Measurements from ENCODE around the gene GALNT6. TPM values are rescaled to one million over a fixed set of nuclear protein-coding genes. Genes with fewer than 3 reads are reported as not detected.

Gene GALNT6
- total and polyA plus RNA-seq, 2 donors (not counting 1 experiment from before 2014, with no cell fraction given), result 25.2 to 115 TPM

DNA sequence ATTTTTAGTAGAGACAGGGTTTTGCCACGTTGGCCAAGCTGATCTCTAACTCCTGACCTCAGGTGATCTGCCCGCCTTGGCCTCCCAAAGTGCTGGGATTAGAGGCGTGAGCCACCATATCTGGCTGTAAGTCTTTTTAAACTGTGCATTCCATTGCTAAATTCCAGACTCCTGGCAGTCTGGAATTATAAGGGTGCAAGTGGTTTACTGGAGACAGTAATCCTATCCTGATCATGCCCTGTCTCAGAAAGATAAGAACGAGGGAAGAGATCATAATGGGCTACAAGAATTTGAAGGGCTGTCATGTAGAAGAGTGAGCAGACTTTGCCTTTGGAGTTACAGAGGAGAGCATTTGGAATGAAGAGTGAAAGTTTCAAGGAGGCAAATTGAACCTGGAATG is 26.6 kb upstream of the GALNT6 start:
- H4K20me1 ChIP-seq (ENCODE audit: control insufficient read depth, extremely low read depth, insufficient read depth, low read length), result no peaks in the 10 kb centered on the region
- no peak overlapping the region for H3K4me3 ChIP-seq (replicated peaks in 1 of 4; ENCODE audit: control extremely low read depth in 1 of 4, insufficient read depth in 1 of 4, low read depth in 3 of 4, low read length in 4 of 4)
- DNase-seq (ENCODE audit: low read depth in 2 of 2), result no peak
- no peaks in the 10 kb centered on the region for H3K36me3 ChIP-seq (ENCODE audit: control insufficient read depth, insufficient read depth, low read length)
- no peaks in the 10 kb centered on the region for H3K79me2 ChIP-seq (ENCODE audit: control insufficient read depth, insufficient read depth, low read length)
- no peaks in the 10 kb centered on the region for H3K27me3 ChIP-seq (ENCODE audit: control insufficient read depth, insufficient read depth, low read length)
- TF ChIP-seq, protein P1, sequence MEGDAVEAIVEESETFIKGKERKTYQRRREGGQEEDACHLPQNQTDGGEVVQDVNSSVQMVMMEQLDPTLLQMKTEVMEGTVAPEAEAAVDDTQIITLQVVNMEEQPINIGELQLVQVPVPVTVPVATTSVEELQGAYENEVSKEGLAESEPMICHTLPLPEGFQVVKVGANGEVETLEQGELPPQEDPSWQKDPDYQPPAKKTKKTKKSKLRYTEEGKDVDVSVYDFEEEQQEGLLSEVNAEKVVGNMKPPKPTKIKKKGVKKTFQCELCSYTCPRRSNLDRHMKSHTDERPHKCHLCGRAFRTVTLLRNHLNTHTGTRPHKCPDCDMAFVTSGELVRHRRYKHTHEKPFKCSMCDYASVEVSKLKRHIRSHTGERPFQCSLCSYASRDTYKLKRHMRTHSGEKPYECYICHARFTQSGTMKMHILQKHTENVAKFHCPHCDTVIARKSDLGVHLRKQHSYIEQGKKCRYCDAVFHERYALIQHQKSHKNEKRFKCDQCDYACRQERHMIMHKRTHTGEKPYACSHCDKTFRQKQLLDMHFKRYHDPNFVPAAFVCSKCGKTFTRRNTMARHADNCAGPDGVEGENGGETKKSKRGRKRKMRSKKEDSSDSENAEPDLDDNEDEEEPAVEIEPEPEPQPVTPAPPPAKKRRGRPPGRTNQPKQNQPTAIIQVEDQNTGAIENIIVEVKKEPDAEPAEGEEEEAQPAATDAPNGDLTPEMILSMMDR (conservative IDR thresholded peaks at IDR 0.05 in 1 of 2, IDR thresholded peaks at IDR 0.05 in 1 of 2; ENCODE audit: low read depth in 1 of 2, low read length in 2 of 2), result no peak
- no peak for TF ChIP-seq EZH2 (IDR thresholded peaks at IDR 0.05; ENCODE audit: low read length, missing control alignments)
- no peak overlapping the region for H3K9ac ChIP-seq (ENCODE audit: insufficient read depth, low read length)
- no peaks in the 10 kb centered on the region for H3K9me3 ChIP-seq (ENCODE audit: control insufficient read depth, insufficient read depth, low read depth, low read length)
- H3K27ac ChIP-seq (ENCODE audit: insufficient read depth, low read length), result no peak overlapping the region
- H2AFZ ChIP-seq (ENCODE audit: low read length), result no peak overlapping the region
- no peak overlapping the region for H3K4me2 ChIP-seq (ENCODE audit: extremely low read depth, insufficient read depth, low read length)
- H3K4me1 ChIP-seq (ENCODE audit: control insufficient read depth, extremely low read depth, insufficient read depth, low read length), result no peaks in the 10 kb centered on the region

DNA sequence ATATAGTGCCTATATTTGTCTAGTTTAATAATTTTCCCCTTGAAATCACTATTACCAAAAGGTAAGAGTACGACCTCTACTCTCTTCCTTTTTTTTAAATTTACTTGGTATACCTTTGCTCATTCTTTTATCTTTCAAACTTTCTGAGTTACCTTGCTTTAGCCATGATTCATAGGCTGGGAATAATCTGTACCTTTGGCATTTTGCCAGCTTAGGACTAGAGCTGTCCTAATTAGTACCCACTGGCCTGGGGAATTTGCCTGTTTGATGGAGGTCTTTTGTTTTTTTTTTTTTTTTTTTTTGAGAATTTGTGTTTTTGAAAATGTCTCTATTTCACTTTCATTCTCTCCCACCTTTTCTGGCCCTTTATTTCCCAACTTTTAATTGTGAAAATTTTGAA is 24.7 kb upstream of the GALNT6 start:
- no peak overlapping the region for H3K4me3 ChIP-seq (replicated peaks in 1 of 4; ENCODE audit: control extremely low read depth in 1 of 4, insufficient read depth in 1 of 4, low read depth in 3 of 4, low read length in 4 of 4)
- no peak overlapping the region for H3K27ac ChIP-seq (ENCODE audit: insufficient read depth, low read length)
- peak in 1 of 2 donors; percentile 12 for DNase-seq (ENCODE audit: low read depth in 2 of 2)
- H3K9me3 ChIP-seq (ENCODE audit: control insufficient read depth, insufficient read depth, low read depth, low read length), result no peaks in the 10 kb centered on the region
- no peaks in the 10 kb centered on the region for H3K27me3 ChIP-seq (ENCODE audit: control insufficient read depth, insufficient read depth, low read length)
- H4K20me1 ChIP-seq (ENCODE audit: control insufficient read depth, extremely low read depth, insufficient read depth, low read length), result no peaks in the 10 kb centered on the region
- TF ChIP-seq, protein P1 (conservative IDR thresholded peaks at IDR 0.05 in 1 of 2, IDR thresholded peaks at IDR 0.05 in 1 of 2; ENCODE audit: low read depth in 1 of 2, low read length in 2 of 2), result no peak
- no peak for TF ChIP-seq EZH2 (IDR thresholded peaks at IDR 0.05; ENCODE audit: low read length, missing control alignments)
- H3K79me2 ChIP-seq (ENCODE audit: control insufficient read depth, insufficient read depth, low read length), result no peaks in the 10 kb centered on the region
- H3K36me3 ChIP-seq (ENCODE audit: control insufficient read depth, insufficient read depth, low read length), result no peaks in the 10 kb centered on the region
- no peak overlapping the region for H3K4me2 ChIP-seq (ENCODE audit: extremely low read depth, insufficient read depth, low read length)
- H3K4me1 ChIP-seq (ENCODE audit: control insufficient read depth, extremely low read depth, insufficient read depth, low read length), result no peaks in the 10 kb centered on the region
- H3K9ac ChIP-seq (ENCODE audit: insufficient read depth, low read length), result no peak overlapping the region
- no peak overlapping the region for H2AFZ ChIP-seq (ENCODE audit: low read length)

- Histone ChIP-seq H3K9me3 (ENCODE audit: control insufficient read depth, insufficient read depth, low read depth, low read length) (no peaks in the 10 kb centered on the region), H4K20me1 (ENCODE audit: control insufficient read depth, extremely low read depth, insufficient read depth, low read length) (no peaks in the 10 kb centered on the region), H3K4me3 (replicated peaks in 1 of 4; ENCODE audit: control extremely low read depth in 1 of 4, insufficient read depth in 1 of 4, low read depth in 3 of 4, low read length in 4 of 4) (no peak overlapping the region), H3K4me1 (ENCODE audit: control insufficient read depth, extremely low read depth, insufficient read depth, low read length) (no peaks in the 10 kb centered on the region), H3K27me3 (ENCODE audit: control insufficient read depth, insufficient read depth, low read length) (no peaks in the 10 kb centered on the region), H3K4me2 (ENCODE audit: extremely low read depth, insufficient read depth, low read length) (no peak overlapping the region), H3K9ac (ENCODE audit: insufficient read depth, low read length) (no peak overlapping the region), H3K79me2 (ENCODE audit: control insufficient read depth, insufficient read depth, low read length) (no peaks in the 10 kb centered on the region), H3K27ac (ENCODE audit: insufficient read depth, low read length) (no peak overlapping the region), H3K36me3 (ENCODE audit: control insufficient read depth, insufficient read depth, low read length) (no peaks in the 10 kb centered on the region), H2AFZ (ENCODE audit: low read length) (no peak overlapping the region)
- no peak for TF ChIP-seq EZH2 (IDR thresholded peaks at IDR 0.05; ENCODE audit: low read length, missing control alignments)
- TF ChIP-seq, protein P1 (conservative IDR thresholded peaks at IDR 0.05 in 1 of 2, IDR thresholded peaks at IDR 0.05 in 1 of 2; ENCODE audit: low read depth in 1 of 2, low read length in 2 of 2), result no peak
- DNase-seq (ENCODE audit: low read depth in 2 of 2), result no peak
Observed at GRCh38 chr12:51413791-51414190, 22.6 kb upstream of the GALNT6 start.
